ENCODE data around the gene SLC22A16.

Gene SLC22A16

DNA sequence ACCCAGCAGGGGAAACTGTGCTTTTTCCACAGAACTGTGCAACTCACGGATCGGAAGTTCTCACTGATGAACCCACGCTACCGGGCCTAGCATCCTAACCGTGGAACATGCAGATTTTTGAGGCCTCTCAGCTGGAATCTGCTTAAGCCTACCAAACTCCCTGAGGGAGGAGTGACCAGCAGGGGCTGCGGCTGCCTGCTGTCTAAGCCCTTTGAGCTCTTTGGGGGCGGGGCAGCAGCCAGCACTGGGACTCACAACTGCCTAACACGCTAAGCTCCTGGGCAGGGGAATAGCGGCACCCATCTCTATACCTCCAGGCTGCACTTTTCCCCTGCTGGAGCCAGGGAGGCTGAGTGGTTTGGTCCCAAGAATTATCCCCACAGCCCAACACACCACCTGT lies 97.9 kb downstream of the SLC22A16 start:
- DNase-seq = no peak
- intact Hi-C loops (cut with DNase I) = no loop called here
